Smooth muscle cell (in vitro differentiated cells): Measurements from ENCODE around the gene R3HDML. TPM values are rescaled to one million over a fixed set of nuclear protein-coding genes. Genes with fewer than 3 reads are reported as not detected.

Source experiments
- DNase-seq: peaks from one replicate; lab custom pipeline; 2025; ENCODE audit not compliant: unreplicated experiment; lab: John Stamatoyannopoulos, UW
- H2AFZ ChIP-seq: fragments of 200-600 bp; sonication (generic); 2 replicates; pipeline ENCODE4 v1.6.0; 2016; ENCODE audit warnings: antibody characterized with exemption, low read depth, mild to moderate bottlenecking
- H3F3A ChIP-seq: fragments of 200-600 bp; sonication (generic); 2 replicates; pipeline ENCODE4 v1.6.0; 2017; ENCODE audit warnings: antibody characterized with exemption, low read depth
- H3K27ac ChIP-seq: fragments of 200-600 bp; sonication (generic); 2 replicates; pipeline ENCODE4 v1.5.1; 2016; ENCODE audit warnings: low read depth, mild to moderate bottlenecking
- H3K27me3 ChIP-seq: fragments of 200-600 bp; sonication (generic); 2 replicates; pipeline ENCODE4 v1.6.1; 2016; ENCODE audit warnings: low read depth, mild to moderate bottlenecking
- H3K36me3 ChIP-seq: fragments of 200-600 bp; sonication (generic); 2 replicates; pipeline ENCODE4 v1.5.1; 2016; ENCODE audit warnings: low read depth
- H3K4me1 ChIP-seq: fragments of 200-600 bp; sonication (generic); 2 replicates; pipeline ENCODE4 v1.5.1; 2016; ENCODE audit warnings: low read depth
- H3K4me2 ChIP-seq: fragments of 200-600 bp; sonication (generic); 2 replicates; pipeline ENCODE4 v1.6.0; 2016; ENCODE audit warnings: mild to moderate bottlenecking
- H3K4me3 ChIP-seq: fragments of 200-600 bp; sonication (generic); 2 replicates; pipeline ENCODE4 v1.5.1; 2016; ENCODE audit warnings: mild to moderate bottlenecking
- H3K79me2 ChIP-seq: fragments of 200-600 bp; sonication (generic); 2 replicates; pipeline ENCODE4 v1.6.0; 2016; ENCODE audit warnings: low read depth, mild to moderate bottlenecking
- H3K9ac ChIP-seq: fragments of 200-600 bp; sonication (generic); 2 replicates; pipeline ENCODE4 v1.6.0; 2016; ENCODE audit warnings: low read depth
- H3K9me3 ChIP-seq: fragments of 200-600 bp; sonication (generic); replicated peaks from 2 replicates; pipeline ENCODE4 v1.5.1; 2016; ENCODE audit warnings: low read depth
- H4K20me1 ChIP-seq: fragments of 200-600 bp; sonication (generic); 2 replicates; pipeline ENCODE4 v1.6.0; 2016; ENCODE audit warnings: low read depth
- WGBS: methylation state at CpG from one replicate; pipeline ENCODE4 v1.1.7; 2016; ENCODE audit warnings: low lambda C conversion rate; 5-methylcytosine and 5-hydroxymethylcytosine counted together
- polyA plus RNA-seq: library from polyadenylated mRNA; unstranded; fragments of >200 nt; fragmentation: Nextera tagmentation; extraction: Ambion mirVana; gene quantifications from 2 replicates; pipeline ENCODE4 v1.2.1, GENCODE V29; 2016
- total RNA-seq: library from RNA; depleted of rRNA; stranded (reverse); fragments of >200 nt; gene quantifications from 2 replicates; pipeline ENCODE4 v1.2.3, GENCODE V29; 2014
- TF ChIP-seq, protein P1 (sequence below): fragments of 200-600 bp; sonication (generic); IDR thresholded peaks from 2 replicates; pipeline ENCODE4 v1.5.1; 2017; ENCODE audit warnings: borderline replicate concordance, mild to moderate bottlenecking, antibody characterized with exemption; ENCODE audit not compliant: insufficient read depth, poor library complexity, severe bottlenecking

R3HDML gene
- total and polyA plus RNA-seq, 2 experiments from 2014 or later, result not detected

DNA sequence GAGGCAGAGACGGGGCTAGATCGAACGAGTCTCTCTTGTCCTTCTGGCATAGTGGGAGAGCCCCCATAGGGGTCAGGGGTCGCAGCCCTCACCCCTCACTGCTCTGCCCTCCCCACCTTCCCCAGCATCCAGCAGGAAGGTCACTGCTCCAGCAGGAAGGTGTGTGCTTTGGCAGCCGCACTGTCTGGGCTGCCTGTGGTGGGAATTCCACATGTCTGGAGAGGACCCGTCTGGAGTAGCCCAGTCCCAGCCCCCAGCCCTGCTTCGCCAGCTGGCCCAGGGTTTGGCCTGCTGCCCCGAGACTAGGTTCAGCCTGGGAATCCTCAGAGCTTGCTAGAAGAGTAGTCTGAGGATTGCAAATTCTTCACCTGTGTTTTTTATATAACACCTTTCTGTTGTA, 2.5 kb upstream of the R3HDML start:
- Histone ChIP-seq H3K79me2 (no peaks in the 10 kb centered on the region), H3K27ac (no peak overlapping the region), H3K9me3 (no peaks in the 10 kb centered on the region), H3K4me1 (peaks cover 6% of the 10 kb centered on the region), H3F3A (no peaks in the 10 kb centered on the region), H3K4me3 (no peak overlapping the region), H3K27me3 (no peaks in the 10 kb centered on the region), H3K36me3 (no peaks in the 10 kb centered on the region), H3K9ac (no peak overlapping the region), H4K20me1 (no peaks in the 10 kb centered on the region), H2AFZ (no peak overlapping the region), H3K4me2 (no peak overlapping the region)
- TF ChIP-seq, protein P1, sequence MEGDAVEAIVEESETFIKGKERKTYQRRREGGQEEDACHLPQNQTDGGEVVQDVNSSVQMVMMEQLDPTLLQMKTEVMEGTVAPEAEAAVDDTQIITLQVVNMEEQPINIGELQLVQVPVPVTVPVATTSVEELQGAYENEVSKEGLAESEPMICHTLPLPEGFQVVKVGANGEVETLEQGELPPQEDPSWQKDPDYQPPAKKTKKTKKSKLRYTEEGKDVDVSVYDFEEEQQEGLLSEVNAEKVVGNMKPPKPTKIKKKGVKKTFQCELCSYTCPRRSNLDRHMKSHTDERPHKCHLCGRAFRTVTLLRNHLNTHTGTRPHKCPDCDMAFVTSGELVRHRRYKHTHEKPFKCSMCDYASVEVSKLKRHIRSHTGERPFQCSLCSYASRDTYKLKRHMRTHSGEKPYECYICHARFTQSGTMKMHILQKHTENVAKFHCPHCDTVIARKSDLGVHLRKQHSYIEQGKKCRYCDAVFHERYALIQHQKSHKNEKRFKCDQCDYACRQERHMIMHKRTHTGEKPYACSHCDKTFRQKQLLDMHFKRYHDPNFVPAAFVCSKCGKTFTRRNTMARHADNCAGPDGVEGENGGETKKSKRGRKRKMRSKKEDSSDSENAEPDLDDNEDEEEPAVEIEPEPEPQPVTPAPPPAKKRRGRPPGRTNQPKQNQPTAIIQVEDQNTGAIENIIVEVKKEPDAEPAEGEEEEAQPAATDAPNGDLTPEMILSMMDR, result no peak
- 72% methylated on average over 7 of the region's 8 CpGs for WGBS
- DNase-seq, result no peak

GRCh38 chr20:44334709-44335108, 2.1 kb upstream of the R3HDML start:
- no peak for DNase-seq
- no peaks in the 10 kb centered on the region for H3F3A ChIP-seq
- H3K27ac ChIP-seq, result no peak overlapping the region

GRCh38 chr20:44335675-44336074, 1.2 kb upstream of the R3HDML start:
- no peak overlapping the region for H2AFZ ChIP-seq
- H3K27me3 ChIP-seq, result no peaks in the 10 kb centered on the region
- no peak overlapping the region for H3K4me3 ChIP-seq
- no peaks in the 10 kb centered on the region for H3F3A ChIP-seq
- no peaks in the 10 kb centered on the region for H4K20me1 ChIP-seq
- TF ChIP-seq, protein P1, result no peak
- WGBS, result 79% methylated on average over 2 of the region's 2 CpGs
- no peak overlapping the region for H3K27ac ChIP-seq
- no peaks in the 10 kb centered on the region for H3K9me3 ChIP-seq
- no peak overlapping the region for H3K4me2 ChIP-seq
- DNase-seq, result no peak
- no peaks in the 10 kb centered on the region for H3K36me3 ChIP-seq
- H3K9ac ChIP-seq, result no peak overlapping the region
- H3K79me2 ChIP-seq, result no peaks in the 10 kb centered on the region
- peaks cover 6% of the 10 kb centered on the region for H3K4me1 ChIP-seq

More at GRCh38 chr20:44334709-44335108, 2.1 kb upstream of the R3HDML start:
- Histone ChIP-seq H3K9ac (no peak overlapping the region), H3K4me3 (no peak overlapping the region), H3K79me2 (no peaks in the 10 kb centered on the region), H4K20me1 (no peaks in the 10 kb centered on the region), H3K36me3 (no peaks in the 10 kb centered on the region), H3K4me1 (peaks cover 6% of the 10 kb centered on the region), H3K9me3 (no peaks in the 10 kb centered on the region), H3K27me3 (no peaks in the 10 kb centered on the region), H3K4me2 (no peak overlapping the region), H2AFZ (no peak overlapping the region)
- TF ChIP-seq, protein P1, result no peak
- 79% methylated on average over 4 of the region's 4 CpGs for WGBS

- H3K79me2 ChIP-seq, result no peaks in the 10 kb centered on the region
- H2AFZ ChIP-seq, result peak overlapping the region; percentile 73
- no peaks in the 10 kb centered on the region for H4K20me1 ChIP-seq
- H3F3A ChIP-seq, result no peaks in the 10 kb centered on the region
- TF ChIP-seq, protein P1, result no peak
- no peaks in the 10 kb centered on the region for H3K36me3 ChIP-seq
- H3K4me2 ChIP-seq, result peak overlapping the region; percentile 3
- H3K27me3 ChIP-seq, result no peaks in the 10 kb centered on the region
- no peak for DNase-seq
- H3K4me1 ChIP-seq, result peaks cover 6% of the 10 kb centered on the region
- 44% methylated on average over 14 of the region's 15 CpGs for WGBS
- H3K9ac ChIP-seq, result no peak overlapping the region
- H3K27ac ChIP-seq, result no peak overlapping the region
- H3K9me3 ChIP-seq, result no peaks in the 10 kb centered on the region
- H3K4me3 ChIP-seq, result no peak overlapping the region
These were observed 757 bp upstream of the R3HDML start for GRCh38 chr20:44336086-44336485.
